Lung (tissue), 12 donors: Measurements from ENCODE around the gene FBRSL1. TPM values are rescaled to one million over a fixed set of nuclear protein-coding genes. Genes with fewer than 3 reads are reported as not detected.

Source experiments
- ATAC-seq: fragments of 200-7000 bp; cut with Tn5 transposase; one replicate; pipeline ENCODE4 v1.9.1; 2020; ENCODE audit warnings: moderate number of reproducible peaks; ENCODE audit not compliant: insufficient read depth, low FRiP score
- DNase-seq, 3 donors: peaks; one replicate each; pipeline ENCODE4 v3.0.0-alpha.2; 2013 to 2017
- H3K27ac ChIP-seq, 2 donors: one replicate each; pipeline ENCODE4 v1.5.1; 2013; ENCODE audit warnings: mild to moderate bottlenecking in 2 of 2, moderate library complexity in 2 of 2, control low read depth in 1 of 2, inconsistent platforms in 1 of 2, low read depth in 1 of 2, low read length in 1 of 2
- H3K27me3 ChIP-seq, 3 donors: one replicate each; pipeline ENCODE4 v1.5.1; 2013; ENCODE audit warnings: low read length in 2 of 3; ENCODE audit not compliant: control insufficient read depth in 3 of 3, insufficient read depth in 3 of 3
- H3K36me3 ChIP-seq, 4 donors: one replicate each; pipeline ENCODE4 v1.5.1; 2013; ENCODE audit warnings: low read length in 4 of 4, mild to moderate bottlenecking in 1 of 4, moderate library complexity in 1 of 4; ENCODE audit not compliant: control insufficient read depth in 4 of 4, insufficient read depth in 4 of 4
- H3K4me1 ChIP-seq, 5 donors: one replicate each; pipeline ENCODE4 v1.5.1; 2013; ENCODE audit warnings: low read length in 5 of 5, mild to moderate bottlenecking in 2 of 5, moderate library complexity in 1 of 5; ENCODE audit not compliant: control insufficient read depth in 5 of 5, insufficient read depth in 5 of 5
- H3K4me3 ChIP-seq: one replicate; pipeline ENCODE4 v1.5.1; 2013; ENCODE audit warnings: mild to moderate bottlenecking, control low read depth, moderate library complexity
- H3K9ac ChIP-seq, 2 donors: one replicate each; pipeline ENCODE4 v1.5.1; 2013; ENCODE audit warnings: low read length in 2 of 2, control low read depth in 1 of 2; ENCODE audit not compliant: insufficient read depth in 1 of 2
- H3K9me3 ChIP-seq, 4 donors: one replicate each; pipeline ENCODE4 v1.5.1; 2013; ENCODE audit warnings: low read length in 3 of 4, mild to moderate bottlenecking in 1 of 4, moderate library complexity in 1 of 4; ENCODE audit not compliant: control insufficient read depth in 4 of 4, insufficient read depth in 3 of 4
- CTCF ChIP-seq: IDR thresholded peaks from 2 replicates; pipeline ENCODE4 v1.5.1; 2012; ENCODE audit warnings: mild to moderate bottlenecking; ENCODE audit errors: control extremely low read depth, extremely low read depth
- WGBS, 2 donors: extraction: QIAGEN DNeasy Blood & Tissue Kit; methylation state at CpG; one replicate each; pipeline ENCODE4 v1.1.7; 2013; 5-methylcytosine and 5-hydroxymethylcytosine counted together
- polyA plus RNA-seq, 2 donors: library from polyadenylated mRNA; stranded (reverse); fragments of 200-250 nt; gene quantifications; one replicate each; pipeline ENCODE4 v1.2.1, GENCODE V29; 2013
- total RNA-seq, 2 donors: library from RNA; depleted of rRNA in 1 of 2; stranded (reverse); fragments of >200 nt in 1 of 2; gene quantifications; one replicate each; pipeline ENCODE4 v1.2.1, GENCODE V29; 2014 to 2021
- donor health status: control.
- donor health status: control.
- donor health status: Bipolar disorder and iron deficiency.
- donor health status: healthy.
- donor health status: DM: yes; HTN: yes; CAD: no.

Gene FBRSL1
- total and polyA plus RNA-seq, 4 donors = 10.6 to 56.9 (median 22.3) TPM

GRCh38 chr12:132536102-132536876 is 46.3 kb downstream of the FBRSL1 start:
- Histone ChIP-seq H3K4me1 (peaks cover 0 to 8% (median 0%) of the 10 kb centered on the region in 5 donors), H3K36me3 (peaks cover 0 to 9% (median 3%) of the 10 kb centered on the region in 4 donors), H3K9ac (no peak overlapping the region), H3K4me3 (no peak overlapping the region), H3K27ac (no peak overlapping the region), H3K27me3 (no peaks in the 10 kb centered on the region), H3K9me3 (peaks cover 0 to 8% (median 2%) of the 10 kb centered on the region in 4 donors)
- ATAC-seq (no peak), DNase-seq (no peak)
- 96 to 97% methylated on average over 16 of the region's 16 CpGs for WGBS, 2 donors
- TF ChIP-seq CTCF = no peak

GRCh38 chr12:132537049-132537448 is 47.1 kb downstream of the FBRSL1 start:
- Histone ChIP-seq H3K9ac (no peak overlapping the region), H3K27me3 (no peaks in the 10 kb centered on the region), H3K9me3 (peaks cover 0 to 8% (median 2%) of the 10 kb centered on the region in 4 donors), H3K27ac (no peak overlapping the region), H3K4me1 (peaks cover 0 to 8% (median 0%) of the 10 kb centered on the region in 5 donors), H3K36me3 (peaks cover 0 to 9% (median 4%) of the 10 kb centered on the region in 4 donors), H3K4me3 (no peak overlapping the region)
- DNase-seq (no peak), ATAC-seq (no peak)
- no peak for TF ChIP-seq CTCF
- WGBS, 2 donors = 91 to 94% methylated on average over 11 of the region's 11 CpGs

- DNase-seq (no peak), ATAC-seq (no peak)
- WGBS, 2 donors = 87 to 89% methylated on average over 29 of the region's 29 CpGs
- no peak overlapping the region for H3K4me3 ChIP-seq
- no peak overlapping the region for H3K27ac ChIP-seq
- peaks cover 0 to 9% (median 4%) of the 10 kb centered on the region in 4 donors for H3K36me3 ChIP-seq
- TF ChIP-seq CTCF = no peak
- H3K9ac ChIP-seq = no peak overlapping the region
- peaks cover 0 to 8% (median 2%) of the 10 kb centered on the region in 4 donors for H3K9me3 ChIP-seq
- peaks cover 0 to 8% (median 0%) of the 10 kb centered on the region in 5 donors for H3K4me1 ChIP-seq
- H3K27me3 ChIP-seq = no peaks in the 10 kb centered on the region
Measured at GRCh38 chr12:132537836-132538662, 48.1 kb downstream of the FBRSL1 start.
